ENCODE results near the gene ST3GAL6. TPM values are rescaled to one million over a fixed set of nuclear protein-coding genes. Genes with fewer than 3 reads are reported as not detected.

Gene ST3GAL6
- total and polyA plus RNA-seq, 2 donors, result 3.1 to 16.7 TPM

- Histone ChIP-seq H3K27ac (ENCODE audit: low read depth) (no peak overlapping the region), H3K4me3 (ENCODE audit: low read depth, low read length) (no peak overlapping the region), H3K36me3 (ENCODE audit: insufficient read depth) (no peaks in the 10 kb centered on the region), H3K4me1 (ENCODE audit: insufficient read depth) (no peaks in the 10 kb centered on the region)
- 69% methylated on average over 3 of the region's 3 CpGs for WGBS
- no peak for DNase-seq (ENCODE audit: extremely low spot score)
Measured at GRCh38 chr3:98775459-98776139, 12.5 kb downstream of the ST3GAL6 start.

- H3K4me3 ChIP-seq (ENCODE audit: low read depth, low read length), result no peak overlapping the region
- H3K36me3 ChIP-seq (ENCODE audit: insufficient read depth), result no peaks in the 10 kb centered on the region
- no peaks in the 10 kb centered on the region for H3K4me1 ChIP-seq (ENCODE audit: insufficient read depth)
- no peak for DNase-seq (ENCODE audit: extremely low spot score)
- H3K27ac ChIP-seq (ENCODE audit: low read depth), result no peak overlapping the region
Measured at GRCh38 chr3:98776140-98776493, 13.0 kb downstream of the ST3GAL6 start.

- Histone ChIP-seq H3K4me1 (ENCODE audit: insufficient read depth) (no peaks in the 10 kb centered on the region), H3K27ac (ENCODE audit: low read depth) (no peak overlapping the region), H3K36me3 (ENCODE audit: insufficient read depth) (no peaks in the 10 kb centered on the region), H3K4me3 (ENCODE audit: low read depth, low read length) (no peak overlapping the region)
- WGBS, result 97% methylated on average over 2 of the region's 2 CpGs
- DNase-seq (ENCODE audit: extremely low spot score), result no peak
Measured at GRCh38 chr3:98777286-98777685, 14.1 kb downstream of the ST3GAL6 start.

GRCh38 chr3:98777801-98778220 is 14.7 kb downstream of the ST3GAL6 start:
- DNase-seq (ENCODE audit: extremely low spot score), result no peak
- H3K4me1 ChIP-seq (ENCODE audit: insufficient read depth), result no peaks in the 10 kb centered on the region
- no peak overlapping the region for H3K27ac ChIP-seq (ENCODE audit: low read depth)
- no peak overlapping the region for H3K4me3 ChIP-seq (ENCODE audit: low read depth, low read length)
- no peaks in the 10 kb centered on the region for H3K36me3 ChIP-seq (ENCODE audit: insufficient read depth)

GRCh38 chr3:98778383-98778782 is 15.2 kb downstream of the ST3GAL6 start:
- no peaks in the 10 kb centered on the region for H3K4me1 ChIP-seq (ENCODE audit: insufficient read depth)
- H3K27ac ChIP-seq (ENCODE audit: low read depth), result no peak overlapping the region

GRCh38 chr3:98778852-98779413 is 15.8 kb downstream of the ST3GAL6 start:
- H3K36me3 ChIP-seq (ENCODE audit: insufficient read depth), result no peaks in the 10 kb centered on the region
- no peaks in the 10 kb centered on the region for H3K4me1 ChIP-seq (ENCODE audit: insufficient read depth)
- H3K27ac ChIP-seq (ENCODE audit: low read depth), result no peak overlapping the region
- 44% methylated on average over 5 of the region's 5 CpGs for WGBS
- H3K4me3 ChIP-seq (ENCODE audit: low read depth, low read length), result no peak overlapping the region
- DNase-seq (ENCODE audit: extremely low spot score), result no peak

More at GRCh38 chr3:98778383-98778782, 15.2 kb downstream of the ST3GAL6 start:
- DNase-seq (ENCODE audit: extremely low spot score), result no peak
- WGBS, result 80% methylated on average over 5 of the region's 5 CpGs
- no peaks in the 10 kb centered on the region for H3K36me3 ChIP-seq (ENCODE audit: insufficient read depth)
- H3K4me3 ChIP-seq (ENCODE audit: low read depth, low read length), result no peak overlapping the region

GRCh38 chr3:98779541-98780335 is 16.6 kb downstream of the ST3GAL6 start:
- H3K36me3 ChIP-seq (ENCODE audit: insufficient read depth), result no peaks in the 10 kb centered on the region
- H3K4me1 ChIP-seq (ENCODE audit: insufficient read depth), result no peaks in the 10 kb centered on the region
- H3K4me3 ChIP-seq (ENCODE audit: low read depth, low read length), result no peak overlapping the region
- H3K27ac ChIP-seq (ENCODE audit: low read depth), result no peak overlapping the region
- 81% methylated on average over 4 of the region's 4 CpGs for WGBS
- no peak for DNase-seq (ENCODE audit: extremely low spot score)

- WGBS, result 90% methylated on average over 2 of the region's 2 CpGs
- H3K27ac ChIP-seq (ENCODE audit: low read depth), result no peak overlapping the region
Measured at GRCh38 chr3:98780343-98780742, 17.2 kb downstream of the ST3GAL6 start.

GRCh38 chr3:98782824-98783500 is 19.8 kb downstream of the ST3GAL6 start:
- no peak for DNase-seq (ENCODE audit: extremely low spot score)
- no peak overlapping the region for H3K27ac ChIP-seq (ENCODE audit: low read depth)
- no peaks in the 10 kb centered on the region for H3K36me3 ChIP-seq (ENCODE audit: insufficient read depth)
- 91% methylated on average over 8 of the region's 8 CpGs for WGBS
- H3K4me3 ChIP-seq (ENCODE audit: low read depth, low read length), result no peak overlapping the region
- H3K4me1 ChIP-seq (ENCODE audit: insufficient read depth), result no peaks in the 10 kb centered on the region

More at GRCh38 chr3:98780343-98780742, 17.2 kb downstream of the ST3GAL6 start:
- Histone ChIP-seq H3K4me1 (ENCODE audit: insufficient read depth) (no peaks in the 10 kb centered on the region), H3K36me3 (ENCODE audit: insufficient read depth) (no peaks in the 10 kb centered on the region), H3K4me3 (ENCODE audit: low read depth, low read length) (no peak overlapping the region)
- DNase-seq (ENCODE audit: extremely low spot score), result no peak

- no peaks in the 10 kb centered on the region for H3K36me3 ChIP-seq (ENCODE audit: insufficient read depth)
- H3K4me1 ChIP-seq (ENCODE audit: insufficient read depth), result no peaks in the 10 kb centered on the region
- no peak overlapping the region for H3K4me3 ChIP-seq (ENCODE audit: low read depth, low read length)
- DNase-seq (ENCODE audit: extremely low spot score), result no peak
- H3K27ac ChIP-seq (ENCODE audit: low read depth), result no peak overlapping the region
- 86% methylated on average over 5 of the region's 5 CpGs for WGBS
Measured at GRCh38 chr3:98784042-98784441, 20.9 kb downstream of the ST3GAL6 start.

GRCh38 chr3:98784666-98785600 is 21.8 kb downstream of the ST3GAL6 start:
- 60% methylated on average over 3 of the region's 3 CpGs for WGBS
- H3K4me1 ChIP-seq (ENCODE audit: insufficient read depth), result no peaks in the 10 kb centered on the region

GRCh38 chr3:98786364-98787006 is 23.3 kb downstream of the ST3GAL6 start:
- no peaks in the 10 kb centered on the region for H3K4me1 ChIP-seq (ENCODE audit: insufficient read depth)
- no peaks in the 10 kb centered on the region for H3K36me3 ChIP-seq (ENCODE audit: insufficient read depth)
- no peak for DNase-seq (ENCODE audit: extremely low spot score)
- no peak overlapping the region for H3K4me3 ChIP-seq (ENCODE audit: low read depth, low read length)
- WGBS, result 85% methylated on average over 4 of the region's 4 CpGs
- no peak overlapping the region for H3K27ac ChIP-seq (ENCODE audit: low read depth)

More at GRCh38 chr3:98784666-98785600, 21.8 kb downstream of the ST3GAL6 start:
- peak overlapping the region; percentile 45 for H3K27ac ChIP-seq (ENCODE audit: low read depth)
- H3K36me3 ChIP-seq (ENCODE audit: insufficient read depth), result no peaks in the 10 kb centered on the region
- no peak for DNase-seq (ENCODE audit: extremely low spot score)
- no peak overlapping the region for H3K4me3 ChIP-seq (ENCODE audit: low read depth, low read length)

Measured in urinary bladder (tissue), 4 donors.